Transverse colon (tissue), 4 donors: ENCODE data around the gene DNAI1. TPM values are rescaled to one million over a fixed set of nuclear protein-coding genes. Genes with fewer than 3 reads are reported as not detected.

Source experiments
- DNase-seq: peaks from one replicate; pipeline ENCODE4 v3.0.0-alpha.2; 2019
- H3K27ac ChIP-seq, 4 donors: fragments of 200-600 bp; sonication (generic); 2 replicates each; pipeline ENCODE4 v1.5.1; 2016 to 2018; ENCODE audit warnings: inconsistent platforms in 4 of 4
- H3K27me3 ChIP-seq: fragments of 200-600 bp; sonication (generic); 2 replicates; pipeline ENCODE4 v1.5.1; 2017; ENCODE audit warnings: inconsistent platforms
- H3K36me3 ChIP-seq, 4 donors: fragments of 200-600 bp; sonication (generic); 2 replicates each; pipeline ENCODE4 v1.5.1; 2017 to 2019; ENCODE audit warnings: inconsistent platforms in 4 of 4
- H3K4me1 ChIP-seq, 4 donors: fragments of 200-600 bp; sonication (generic); 2 replicates each; pipeline ENCODE4 v1.5.1; 2017 to 2020; ENCODE audit warnings: inconsistent platforms in 4 of 4
- H3K4me3 ChIP-seq, 4 donors: fragments of 200-600 bp; sonication (generic); 1 replicate in 1 of 4; 2 replicates in 3 of 4; pipeline versions ENCODE4 v1.5.1 to v1.6.1; 2017 to 2019; ENCODE audit warnings: inconsistent platforms in 4 of 4
- H3K9me3 ChIP-seq, 2 donors: fragments of 200-600 bp; sonication (generic); 2 replicates each; pipeline ENCODE4 v1.5.1; 2017 to 2019; ENCODE audit warnings: inconsistent platforms in 2 of 2
- EP300 ChIP-seq: sonication (generic); formaldehyde crosslinking; IDR thresholded peaks from one replicate; pipeline ENCODE4 v1.6.1; 2017; ENCODE audit warnings: antibody characterized with exemption, low read depth
- POLR2A ChIP-seq: fragments of 450-650 bp; IDR thresholded peaks from one replicate; pipeline ENCODE4 v1.6.1; 2016; ENCODE audit warnings: antibody characterized with exemption, mild to moderate bottlenecking, moderate library complexity
- POLR2AphosphoS5 ChIP-seq, 3 donors: sonication (generic); formaldehyde crosslinking; IDR thresholded peaks; one replicate each; pipeline ENCODE4 v1.6.1; 2016; ENCODE audit warnings: antibody characterized with exemption in 3 of 3
- WGBS, 2 donors: methylation state at CpG; one replicate each; pipeline ENCODE4 v1.1.5; 2018; ENCODE audit warnings: low coverage in 1 of 2; 5-methylcytosine and 5-hydroxymethylcytosine counted together
- in situ Hi-C, 4 donors: fragments of 200-750 bp; cut with MboI; loops; one replicate each; pipeline versions ENCODE4 v1.15.0 to v1.15.1; 2017; ENCODE audit warnings: low sequenced_read_pairs in 3 of 4, low pct_ligation_motif_present in 1 of 4, low pct_unique_long_range_greater_than_20kb in 1 of 4
- intact Hi-C: fragments of 100-400 bp; cut with DNase I; formaldehyde crosslinking; loops from one replicate; pipeline ENCODE4 v1.15.1; 2023; ENCODE audit warnings: low total_unique reads
- total RNA-seq, 4 donors: library from RNA; depleted of rRNA; stranded (reverse); fragments of >200 nt; gene quantifications; one replicate each; pipeline ENCODE4 v1.1.0, GENCODE V29; 2016
- TF ChIP-seq, protein P1 (sequence below), 5 experiments: fragments of 200-600 bp in 3 of 5; fragments of 450-650 bp in 2 of 5; sonication (generic) in 3 of 5; IDR thresholded peaks; 1 replicate in 2 of 5; 2 replicates in 3 of 5; pipeline ENCODE4 v1.5.1; 2016 to 2017; ENCODE audit warnings: antibody characterized with exemption in 5 of 5, inconsistent platforms in 3 of 5, mild to moderate bottlenecking in 2 of 5, moderate library complexity in 1 of 5

DNAI1 gene
- total RNA-seq, 4 donors from 2014 or later: not detected

GRCh38 chr9:34547960-34548611 is 89.5 kb downstream of the DNAI1 start:
- Histone ChIP-seq H3K4me3 (no peak overlapping the region), H3K4me1 (peaks cover 0 to 3% (median 0%) of the 10 kb centered on the region in 4 donors), H3K27ac (no peak overlapping the region), H3K27me3 (peaks cover 7% of the 10 kb centered on the region), H3K9me3 (no peaks in the 10 kb centered on the region), H3K36me3 (no peaks in the 10 kb centered on the region)
- in situ Hi-C loops: loop anchor here in 2 of 4 donors (10.0 kb wide), 2 partner anchors 47 to 57 kb away; no protein-coding TSS in a partner anchor
- intact Hi-C loops: loop anchor here (2.0 kb wide), 1 partner anchor 45 kb away; no protein-coding TSS in a partner anchor
- peak; percentile 70 for DNase-seq
- TF ChIP-seq, protein P1, sequence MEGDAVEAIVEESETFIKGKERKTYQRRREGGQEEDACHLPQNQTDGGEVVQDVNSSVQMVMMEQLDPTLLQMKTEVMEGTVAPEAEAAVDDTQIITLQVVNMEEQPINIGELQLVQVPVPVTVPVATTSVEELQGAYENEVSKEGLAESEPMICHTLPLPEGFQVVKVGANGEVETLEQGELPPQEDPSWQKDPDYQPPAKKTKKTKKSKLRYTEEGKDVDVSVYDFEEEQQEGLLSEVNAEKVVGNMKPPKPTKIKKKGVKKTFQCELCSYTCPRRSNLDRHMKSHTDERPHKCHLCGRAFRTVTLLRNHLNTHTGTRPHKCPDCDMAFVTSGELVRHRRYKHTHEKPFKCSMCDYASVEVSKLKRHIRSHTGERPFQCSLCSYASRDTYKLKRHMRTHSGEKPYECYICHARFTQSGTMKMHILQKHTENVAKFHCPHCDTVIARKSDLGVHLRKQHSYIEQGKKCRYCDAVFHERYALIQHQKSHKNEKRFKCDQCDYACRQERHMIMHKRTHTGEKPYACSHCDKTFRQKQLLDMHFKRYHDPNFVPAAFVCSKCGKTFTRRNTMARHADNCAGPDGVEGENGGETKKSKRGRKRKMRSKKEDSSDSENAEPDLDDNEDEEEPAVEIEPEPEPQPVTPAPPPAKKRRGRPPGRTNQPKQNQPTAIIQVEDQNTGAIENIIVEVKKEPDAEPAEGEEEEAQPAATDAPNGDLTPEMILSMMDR (IDR thresholded peaks at IDR 0.05): peak; percentile 77 to 93 (median 83)
- TF ChIP-seq EP300: no peak
- TF ChIP-seq POLR2A: no peak
- peak in 1 of 3 donors; percentile 15 for TF ChIP-seq POLR2AphosphoS5 (IDR thresholded peaks at IDR 0.05)
- WGBS, 2 donors: 13 to 57% methylated on average over 2 to 13 of the region's 13 CpGs

GRCh38 chr9:34549407-34549732 is 90.8 kb downstream of the DNAI1 start:
- H3K27ac ChIP-seq: no peak overlapping the region
- TF ChIP-seq POLR2A (no peak), EP300 (no peak), POLR2AphosphoS5 (IDR thresholded peaks at IDR 0.05) (no peak)
- TF ChIP-seq, protein P1 (IDR thresholded peaks at IDR 0.05): no peak
- no peaks in the 10 kb centered on the region for H3K36me3 ChIP-seq
- no peak overlapping the region for H3K4me3 ChIP-seq
- H3K27me3 ChIP-seq: peaks cover 7% of the 10 kb centered on the region
- no peaks in the 10 kb centered on the region for H3K9me3 ChIP-seq
- intact Hi-C loops (loop anchor here (2.0 kb wide), 1 partner anchor 43 kb away; no protein-coding TSS in a partner anchor), in situ Hi-C loops (loop anchor here in 2 of 4 donors (10.0 kb wide), 2 partner anchors 45 to 55 kb away; no protein-coding TSS in a partner anchor)
- 86% methylated on average over 5 of the region's 5 CpGs; no CpG with 5 or more reads in 1 of the 2 donors for WGBS, 2 donors
- H3K4me1 ChIP-seq: peaks cover 0 to 3% (median 0%) of the 10 kb centered on the region in 4 donors
- no peak for DNase-seq

DNA sequence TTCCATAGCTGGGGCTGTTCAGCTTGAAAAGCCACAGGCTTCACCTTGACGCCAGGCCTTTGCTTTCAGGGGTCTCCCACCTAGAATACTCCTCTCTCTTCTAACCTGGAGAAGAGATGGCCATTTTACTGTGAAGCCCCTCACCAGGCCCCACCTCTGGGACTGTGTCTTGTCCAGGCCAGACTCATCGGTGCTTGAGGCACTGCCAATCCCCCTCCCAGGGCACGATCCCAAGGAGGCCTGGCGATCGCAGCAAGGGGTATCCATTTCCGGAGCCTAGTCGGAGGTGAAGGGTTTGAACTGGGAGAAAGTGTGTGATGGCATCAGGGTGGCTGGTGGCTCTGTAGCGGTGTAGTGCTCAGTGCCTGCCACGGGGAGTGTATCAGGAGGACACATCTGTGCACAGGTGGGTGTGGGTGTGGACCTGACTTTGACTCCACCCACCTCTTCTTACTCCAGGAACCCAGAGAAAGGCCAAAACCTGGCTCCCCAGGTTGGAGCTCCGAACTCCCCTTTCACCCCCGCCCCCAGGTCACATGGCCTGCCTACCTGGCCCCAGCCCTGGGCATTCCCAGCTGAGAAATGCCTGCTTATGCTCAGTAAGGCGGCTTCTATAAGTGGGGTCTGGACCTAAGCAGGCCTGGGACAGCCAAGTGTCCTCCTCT is 91.5 kb downstream of the DNAI1 start:
- TF ChIP-seq POLR2AphosphoS5 (IDR thresholded peaks at IDR 0.05) (no peak), EP300 (no peak), POLR2A (no peak)
- TF ChIP-seq, protein P1 (IDR thresholded peaks at IDR 0.05): no peak
- Histone ChIP-seq H3K27me3 (peaks cover 7% of the 10 kb centered on the region), H3K27ac (no peak overlapping the region), H3K36me3 (no peaks in the 10 kb centered on the region), H3K9me3 (no peaks in the 10 kb centered on the region), H3K4me1 (peaks cover 0 to 3% (median 0%) of the 10 kb centered on the region in 4 donors), H3K4me3 (no peak overlapping the region)
- DNase-seq: no peak
- intact Hi-C loops (no loop called here), in situ Hi-C loops (no loop called here)
- 81% methylated on average over 12 of the region's 12 CpGs; no CpG with 5 or more reads in 1 of the 2 donors for WGBS, 2 donors

DNA sequence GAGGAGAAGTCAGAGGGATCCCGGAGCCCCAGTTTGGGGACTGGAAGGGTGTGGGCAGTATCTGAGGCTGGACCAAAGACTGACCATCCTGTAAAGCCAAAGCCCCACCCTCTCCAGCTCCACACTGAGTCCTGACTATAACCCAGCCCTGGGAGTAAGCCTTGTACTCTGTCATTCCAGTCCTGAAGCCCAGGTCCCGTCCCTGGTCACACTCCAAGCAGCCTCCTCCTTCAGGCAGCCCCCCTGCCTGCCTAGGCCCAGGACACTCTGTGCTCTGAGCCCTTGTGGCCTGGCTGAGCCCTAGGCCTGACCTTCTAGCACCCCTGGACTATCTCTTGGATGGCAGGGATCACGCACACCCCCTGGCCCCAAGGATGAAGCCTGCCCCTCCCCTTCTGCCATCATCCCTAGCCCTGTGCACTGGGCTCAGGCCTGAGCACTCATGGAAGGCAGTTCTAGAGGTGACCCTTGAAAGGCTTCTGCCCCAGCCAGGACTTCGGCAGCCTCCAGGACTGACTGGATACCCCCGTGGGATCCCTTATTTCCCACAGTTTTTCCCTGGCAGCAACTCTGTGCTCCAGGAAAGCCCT is 92.2 kb downstream of the DNAI1 start:
- TF ChIP-seq EP300 (no peak), POLR2A (no peak)
- TF ChIP-seq, protein P1 (IDR thresholded peaks at IDR 0.05): no peak
- in situ Hi-C loops (no loop called here), intact Hi-C loops (no loop called here)
- Histone ChIP-seq H3K27me3 (peaks cover 7% of the 10 kb centered on the region), H3K9me3 (no peaks in the 10 kb centered on the region), H3K4me3 (no peak overlapping the region), H3K27ac (no peak overlapping the region), H3K36me3 (no peaks in the 10 kb centered on the region), H3K4me1 (peaks cover 0 to 3% (median 0%) of the 10 kb centered on the region in 4 donors)
- DNase-seq: no peak
- 67 to 79% methylated on average over 2 to 5 of the region's 5 CpGs for WGBS, 2 donors
